HG03571 (cell line): ENCODE results near the gene HINT1.

Source experiments
- ATAC-seq: cut with Tn5 transposase; IDR thresholded peaks from one replicate; pipeline ENCODE4 v1.9.1; 2021; ENCODE audit not compliant: unreplicated experiment

Gene HINT1

GRCh38 chr5:131112424-131112823 is 52.6 kb downstream of the HINT1 start:
- ATAC-seq: no peak

- no peak for ATAC-seq
These were observed 54.8 kb downstream of the HINT1 start for GRCh38 chr5:131110256-131110594.

DNA sequence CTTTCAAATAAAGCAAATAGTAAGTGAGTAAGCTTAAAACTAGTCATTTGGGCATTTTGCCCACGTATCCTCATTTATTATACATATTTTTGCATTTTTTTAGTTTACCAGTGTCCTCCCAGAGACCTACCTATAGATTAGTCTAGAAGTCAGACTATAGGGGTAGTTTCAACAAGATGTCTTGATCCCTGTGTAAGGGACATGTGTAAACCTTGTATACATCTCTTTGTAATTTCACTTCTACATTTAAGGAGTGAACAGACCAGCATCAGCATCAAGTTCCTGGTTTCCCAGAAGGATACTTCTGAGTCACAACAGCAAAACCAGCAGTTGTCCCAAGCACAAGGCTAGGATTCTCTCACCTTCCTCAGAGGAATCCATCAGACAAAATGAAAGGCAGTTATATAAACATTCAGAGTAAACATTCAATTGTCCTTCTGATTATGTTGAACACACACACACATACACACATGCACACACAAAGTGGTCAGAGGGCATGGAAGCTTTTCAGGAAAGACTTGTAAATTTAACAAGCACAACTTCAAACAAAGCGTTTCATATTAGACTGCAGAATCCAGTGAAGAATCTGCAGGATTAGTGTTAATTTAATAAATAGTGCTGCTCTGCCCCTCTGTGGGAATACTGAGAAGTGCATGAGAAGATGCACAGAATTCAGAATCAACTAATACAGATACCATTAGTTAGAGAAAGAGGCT is 55.4 kb downstream of the HINT1 start:
- peak; percentile 61 for ATAC-seq
